Upper lobe of left lung (tissue), 6 donors: Measurements from ENCODE around the gene PHACTR1. TPM values are rescaled to one million over a fixed set of nuclear protein-coding genes. Genes with fewer than 3 reads are reported as not detected.

Source experiments
- ATAC-seq, 2 donors: fragments of 200-7000 bp; cut with Tn5 transposase; one replicate each; pipeline ENCODE4 v1.9.1; 2022; ENCODE audit warnings: mild to moderate bottlenecking in 2 of 2, moderate library complexity in 2 of 2; ENCODE audit not compliant: low FRiP score in 2 of 2
- DNase-seq, 2 donors: peaks; one replicate each; pipeline ENCODE4 v3.0.0-alpha.2; 2019 to 2020
- H3K27ac ChIP-seq, 4 donors: fragments of 200-600 bp; sonication (generic); one replicate each; pipeline ENCODE4 v1.5.1; 2016 to 2019
- H3K27me3 ChIP-seq, 4 donors: fragments of 200-600 bp; sonication (generic); one replicate each; pipeline ENCODE4 v1.5.1; 2017 to 2019
- H3K36me3 ChIP-seq, 4 donors: fragments of 200-600 bp; sonication (generic); one replicate each; pipeline ENCODE4 v1.5.1; 2016 to 2019
- H3K4me1 ChIP-seq, 4 donors: fragments of 200-600 bp; sonication (generic); one replicate each; pipeline ENCODE4 v1.5.1; 2018 to 2019
- H3K4me3 ChIP-seq, 4 donors: fragments of 200-600 bp; sonication (generic); one replicate each; pipeline ENCODE4 v1.5.1; 2017 to 2019; ENCODE audit warnings: mild to moderate bottlenecking in 2 of 4, moderate library complexity in 1 of 4
- H3K9me3 ChIP-seq, 4 donors: fragments of 200-600 bp; sonication (generic); one replicate each; pipeline ENCODE4 v1.5.1; 2018 to 2019
- EP300 ChIP-seq, 4 donors: sonication (generic); formaldehyde crosslinking; IDR thresholded peaks; one replicate each; pipeline ENCODE4 v1.5.1; 2017; ENCODE audit warnings: antibody characterized with exemption in 4 of 4, control low read depth in 2 of 4
- POLR2A ChIP-seq, 4 donors: fragments of 450-650 bp; IDR thresholded peaks; one replicate each; pipeline ENCODE4 v1.5.1; 2016 to 2017; ENCODE audit warnings: antibody characterized with exemption in 4 of 4, mild to moderate bottlenecking in 2 of 4
- POLR2AphosphoS5 ChIP-seq, 2 donors: sonication (generic); formaldehyde crosslinking; IDR thresholded peaks; one replicate each; pipeline ENCODE4 v1.5.1; 2017; ENCODE audit warnings: antibody characterized with exemption in 2 of 2
- WGBS, 2 donors: methylation state at CpG; one replicate each; pipeline ENCODE4 v1.1.5; 2017 to 2018; 5-methylcytosine and 5-hydroxymethylcytosine counted together
- total RNA-seq, 6 donors: library from RNA; depleted of rRNA in 4 of 6; stranded (reverse); fragments of >200 nt in 4 of 6; gene quantifications; one replicate each; pipeline versions ENCODE4 v1.1.0 to v1.2.1, GENCODE V29; 2016 to 2021
- TF ChIP-seq, protein P1 (sequence below), 6 experiments: fragments of 450-650 bp in 4 of 6; fragments of 200-600 bp in 2 of 6; sonication (generic) in 2 of 6; IDR thresholded peaks; one replicate each; pipeline ENCODE4 v1.5.1; 2016 to 2019; ENCODE audit warnings: antibody characterized with exemption in 6 of 6
- donor health status: DM: no; HTN: no; CAD: no; lungs with moderate emphysema.
- donor health status: DM: no; HTN: yes; CAD: no; lungs with severe emphysema.

The PHACTR1 gene
- total RNA-seq, 6 donors from 2014 or later = 63.2 to 121 (median 90.9) TPM

DNA sequence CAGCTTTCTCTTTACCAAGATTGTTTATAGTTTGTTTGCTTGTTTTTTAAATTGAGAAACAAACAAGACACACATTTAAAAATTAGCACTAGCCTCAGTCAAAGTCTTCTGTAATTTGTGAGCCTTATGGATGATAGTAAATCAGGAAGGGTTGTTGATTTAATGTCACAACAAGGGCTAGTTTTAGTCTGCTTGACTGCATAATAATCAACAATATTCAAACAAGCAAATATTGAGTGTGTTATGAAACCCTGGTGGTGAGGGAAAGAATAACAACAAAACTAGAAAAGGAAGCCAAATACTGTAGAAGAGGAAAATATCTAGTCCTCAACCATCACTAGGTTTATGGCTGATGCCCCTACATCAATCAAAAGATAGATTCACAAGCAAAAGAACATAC lies 383.2 kb downstream of the PHACTR1 start:
- ATAC-seq = no peak
- DNase-seq = no peak
- no peaks in the 10 kb centered on the region for H3K36me3 ChIP-seq
- H3K4me1 ChIP-seq = peaks cover 5 to 32% (median 16%) of the 10 kb centered on the region in 4 donors
- H3K27me3 ChIP-seq = no peaks in the 10 kb centered on the region
- H3K4me3 ChIP-seq = no peak overlapping the region
- H3K27ac ChIP-seq = no peak overlapping the region
- H3K9me3 ChIP-seq = no peaks in the 10 kb centered on the region
- no peak for TF ChIP-seq POLR2A (IDR thresholded peaks at IDR 0.05)
- TF ChIP-seq, protein P1, sequence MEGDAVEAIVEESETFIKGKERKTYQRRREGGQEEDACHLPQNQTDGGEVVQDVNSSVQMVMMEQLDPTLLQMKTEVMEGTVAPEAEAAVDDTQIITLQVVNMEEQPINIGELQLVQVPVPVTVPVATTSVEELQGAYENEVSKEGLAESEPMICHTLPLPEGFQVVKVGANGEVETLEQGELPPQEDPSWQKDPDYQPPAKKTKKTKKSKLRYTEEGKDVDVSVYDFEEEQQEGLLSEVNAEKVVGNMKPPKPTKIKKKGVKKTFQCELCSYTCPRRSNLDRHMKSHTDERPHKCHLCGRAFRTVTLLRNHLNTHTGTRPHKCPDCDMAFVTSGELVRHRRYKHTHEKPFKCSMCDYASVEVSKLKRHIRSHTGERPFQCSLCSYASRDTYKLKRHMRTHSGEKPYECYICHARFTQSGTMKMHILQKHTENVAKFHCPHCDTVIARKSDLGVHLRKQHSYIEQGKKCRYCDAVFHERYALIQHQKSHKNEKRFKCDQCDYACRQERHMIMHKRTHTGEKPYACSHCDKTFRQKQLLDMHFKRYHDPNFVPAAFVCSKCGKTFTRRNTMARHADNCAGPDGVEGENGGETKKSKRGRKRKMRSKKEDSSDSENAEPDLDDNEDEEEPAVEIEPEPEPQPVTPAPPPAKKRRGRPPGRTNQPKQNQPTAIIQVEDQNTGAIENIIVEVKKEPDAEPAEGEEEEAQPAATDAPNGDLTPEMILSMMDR (IDR thresholded peaks at IDR 0.05) = peak in 1 of 6 experiments; percentile 11

DNA sequence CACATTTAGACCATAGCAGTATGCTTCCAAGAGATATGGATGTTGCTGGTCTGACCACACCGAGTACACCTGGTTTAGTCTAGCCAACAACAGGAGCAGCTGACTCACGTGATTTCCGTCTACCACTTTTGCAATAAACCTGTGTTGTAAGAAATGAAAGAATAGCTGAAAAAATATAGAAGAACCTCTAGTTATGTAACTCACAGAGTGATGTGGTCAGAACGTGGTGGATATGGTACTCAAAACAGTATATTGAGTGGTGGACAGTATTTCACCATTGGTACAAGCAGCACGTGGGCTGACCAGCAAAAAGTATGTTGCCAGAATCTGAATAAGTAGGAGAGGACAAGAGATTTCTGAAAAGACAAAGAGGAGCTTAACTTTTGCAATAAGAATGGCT lies 384.8 kb downstream of the PHACTR1 start:
- Histone ChIP-seq H3K4me3 (no peak overlapping the region), H3K36me3 (no peaks in the 10 kb centered on the region), H3K27me3 (no peaks in the 10 kb centered on the region), H3K9me3 (no peaks in the 10 kb centered on the region), H3K27ac (no peak overlapping the region), H3K4me1 (peaks cover 5 to 26% (median 14%) of the 10 kb centered on the region in 4 donors)
- ATAC-seq (no peak), DNase-seq (no peak)
- 53 to 60% methylated on average over 5 of the region's 5 CpGs for WGBS, 2 donors
- TF ChIP-seq EP300 (IDR thresholded peaks at IDR 0.05) = no peak
- TF ChIP-seq, protein P1 (IDR thresholded peaks at IDR 0.05) = no peak
- TF ChIP-seq POLR2A (IDR thresholded peaks at IDR 0.05) = no peak
- no peak for TF ChIP-seq POLR2AphosphoS5 (IDR thresholded peaks at IDR 0.05)

DNA sequence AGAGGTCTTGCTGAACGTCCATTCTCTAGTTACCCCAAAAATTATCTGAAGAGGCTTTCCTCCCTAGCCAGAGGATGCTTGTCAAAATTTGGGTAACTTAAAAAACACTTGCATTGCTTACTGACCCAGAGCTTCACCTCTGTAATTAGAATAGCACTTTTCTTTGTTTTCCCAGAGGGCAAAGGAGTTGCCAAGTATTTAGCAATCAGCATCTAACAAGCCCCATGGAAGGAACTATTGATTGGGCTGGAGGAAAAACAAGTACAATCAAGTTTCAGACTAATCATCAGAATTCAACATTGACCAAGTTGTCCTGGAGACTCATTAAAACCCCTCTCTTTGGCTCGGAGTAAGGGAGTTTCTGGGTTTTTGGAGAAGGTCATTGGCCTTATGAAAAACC lies 385.4 kb downstream of the PHACTR1 start:
- TF ChIP-seq POLR2AphosphoS5 (IDR thresholded peaks at IDR 0.05) (no peak), EP300 (IDR thresholded peaks at IDR 0.05) (no peak), POLR2A (IDR thresholded peaks at IDR 0.05) (no peak)
- TF ChIP-seq, protein P1 (IDR thresholded peaks at IDR 0.05) = no peak
- DNase-seq (no peak), ATAC-seq (no peak)
- peaks cover 2 to 21% (median 12%) of the 10 kb centered on the region in 4 donors for H3K4me1 ChIP-seq
- H3K27me3 ChIP-seq = no peaks in the 10 kb centered on the region
- no peak overlapping the region for H3K4me3 ChIP-seq
- 59 to 69% methylated on average over 2 of the region's 2 CpGs for WGBS, 2 donors
- H3K27ac ChIP-seq = no peak overlapping the region
- no peaks in the 10 kb centered on the region for H3K9me3 ChIP-seq
- H3K36me3 ChIP-seq = no peaks in the 10 kb centered on the region

DNA sequence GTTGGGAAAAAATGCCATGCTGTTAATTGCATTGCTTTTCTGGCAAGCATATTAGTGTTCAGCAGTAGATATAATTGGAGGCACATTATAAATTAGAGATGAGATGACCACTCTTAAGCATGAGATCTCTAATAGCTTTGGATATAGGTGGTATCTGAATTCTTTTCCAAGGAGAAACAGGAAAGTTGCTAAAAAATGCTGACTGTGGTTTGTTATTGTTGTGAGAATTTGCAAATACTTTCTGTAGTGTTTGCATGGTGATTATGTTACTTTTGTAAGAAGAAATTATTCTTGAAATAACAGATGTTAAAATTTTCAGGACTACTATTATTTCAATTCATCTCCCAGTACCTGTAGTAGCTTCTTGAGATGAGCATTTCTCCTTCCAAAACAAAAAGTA lies 386.6 kb downstream of the PHACTR1 start:
- no peaks in the 10 kb centered on the region for H3K27me3 ChIP-seq
- peaks cover 0 to 12% (median 4%) of the 10 kb centered on the region in 4 donors for H3K4me1 ChIP-seq
- DNase-seq (no peak), ATAC-seq (no peak)
- H3K4me3 ChIP-seq = no peak overlapping the region
- no peaks in the 10 kb centered on the region for H3K9me3 ChIP-seq
- H3K36me3 ChIP-seq = no peaks in the 10 kb centered on the region
- no peak overlapping the region for H3K27ac ChIP-seq
- TF ChIP-seq POLR2AphosphoS5 (IDR thresholded peaks at IDR 0.05) (no peak), POLR2A (IDR thresholded peaks at IDR 0.05) (no peak), EP300 (IDR thresholded peaks at IDR 0.05) (no peak)
- TF ChIP-seq, protein P1 (IDR thresholded peaks at IDR 0.05) = no peak

DNA sequence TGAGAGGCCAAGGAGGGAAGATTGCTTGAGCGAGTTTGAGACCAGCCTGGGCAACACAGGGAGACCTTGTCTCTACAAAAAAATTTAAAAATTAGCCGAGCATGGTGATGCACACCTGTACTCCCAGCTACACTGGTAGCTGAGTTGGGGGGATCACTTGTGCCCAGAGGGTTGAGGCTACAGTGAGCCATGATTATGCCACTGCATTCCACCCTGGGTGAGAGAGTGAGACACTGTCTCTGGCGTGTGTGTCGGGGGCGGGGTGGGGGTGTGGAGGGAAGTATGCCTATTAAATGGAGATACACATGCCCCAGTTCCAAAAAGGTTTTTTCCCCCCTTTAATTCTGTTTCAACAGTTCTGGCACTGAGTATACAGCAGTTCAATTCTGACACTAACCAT lies 388.6 kb downstream of the PHACTR1 start:
- Histone ChIP-seq H3K36me3 (no peaks in the 10 kb centered on the region), H3K4me1 (peaks cover 0 to 7% (median 2%) of the 10 kb centered on the region in 4 donors), H3K4me3 (no peak overlapping the region), H3K27ac (no peak overlapping the region), H3K9me3 (no peaks in the 10 kb centered on the region), H3K27me3 (no peaks in the 10 kb centered on the region)
- WGBS, 2 donors = 87 to 98% methylated on average over 3 to 5 of the region's 5 CpGs
- no peak for TF ChIP-seq POLR2AphosphoS5 (IDR thresholded peaks at IDR 0.05)
- TF ChIP-seq, protein P1 (IDR thresholded peaks at IDR 0.05) = no peak
- no peak for TF ChIP-seq EP300 (IDR thresholded peaks at IDR 0.05)
- no peak for TF ChIP-seq POLR2A (IDR thresholded peaks at IDR 0.05)
- ATAC-seq (no peak), DNase-seq (no peak)
